K562 (cell line): ENCODE measurements around the gene ODF2. TPM values are rescaled to one million over a fixed set of nuclear protein-coding genes. Genes with fewer than 3 reads are reported as not detected.

Experiments
- CBFA2T3 ChIP-seq: fragments of 450-650 bp; IDR thresholded peaks from 2 replicates; pipeline ENCODE4 v1.6.1; 2017
- CC2D1A ChIP-seq: fragments of 450-650 bp; IDR thresholded peaks from 2 replicates; pipeline ENCODE4 v1.6.1; 2017; ENCODE audit warnings: mild to moderate bottlenecking
- FUS ChIP-seq: fragments of 200-400 bp; formaldehyde crosslinking; optimal IDR thresholded peaks from 2 replicates; pipeline ENCODE3; 2017; ENCODE audit warnings: low read depth, low read length
- MCM3 ChIP-seq: fragments of 450-650 bp; IDR thresholded peaks from 2 replicates; pipeline ENCODE4 v1.6.1; 2016
- MEF2A ChIP-seq: IDR thresholded peaks from 2 replicates; pipeline ENCODE4 v1.6.1; 2011; ENCODE audit warnings: low read depth, mild to moderate bottlenecking, low read length, moderate library complexity; ENCODE audit not compliant: control insufficient read depth
- PTBP1 ChIP-seq: fragments of 200-400 bp; formaldehyde crosslinking; IDR thresholded peaks from 2 replicates; pipeline ENCODE4 v1.6.1; 2017; ENCODE audit warnings: low read depth, low read length
- RHOXF2B ChIP-seq: fragments of 250-450 bp; sonication (Bioruptor Pico); conservative IDR thresholded peaks from 2 replicates; pipeline ENCODE4 v1.5.1; 2021
- SMAD1 ChIP-seq: fragments of 150-350 bp; IDR thresholded peaks from 2 replicates; pipeline ENCODE4 v1.6.1; 2014; ENCODE audit warnings: low read length, low read depth; ENCODE audit not compliant: partially characterized antibody
- SMAD3 ChIP-seq: fragments of 450-650 bp; formaldehyde crosslinking; conservative IDR thresholded peaks from 2 replicates; pipeline ENCODE4 v1.4.0; 2020; ENCODE audit warnings: mild to moderate bottlenecking
- SMARCE1 ChIP-seq: fragments of 450-650 bp; IDR thresholded peaks from 2 replicates; pipeline ENCODE4 v1.7.1; 2016; ENCODE audit warnings: mild to moderate bottlenecking
- THRAP3 ChIP-seq: fragments of 450-650 bp; IDR thresholded peaks from 2 replicates; pipeline ENCODE4 v1.6.1; 2016; ENCODE audit warnings: mild to moderate bottlenecking, inconsistent platforms, borderline replicate concordance
- ZNF699 ChIP-seq: fragments of 250-450 bp; sonication (Bioruptor Pico); IDR thresholded peaks from 2 replicates; pipeline ENCODE4 v1.8.0; 2021; ENCODE audit warnings: mild to moderate bottlenecking, moderate library complexity; ENCODE audit not compliant: insufficient replicate concordance
- polyA plus RNA-seq, 8 experiments: library from polyadenylated mRNA; depleted of rRNA in 4 of 8; stranded (reverse) in 5 of 8; unstranded in 3 of 8; fragments of >200 nt; fragmentation: Nextera tagmentation in 2 of 8; fragmentation: Illumina TruSeq in 1 of 8; extraction: Ambion mirVana in 2 of 8; extraction: Trizol in 1 of 8; gene quantifications; 2 replicates each; pipeline versions ENCODE4 v1.2.1 to v1.2.3, GENCODE V29; 2011 to 2014; ENCODE audit warnings: inconsistent platforms in 1 of 8, missing spikeins in 1 of 8
- total RNA-seq, 7 experiments: library from RNA; depleted of rRNA in 6 of 7; stranded (reverse); fragments of >200 nt in 6 of 7; fragmentation: Illumina TruSeq in 2 of 7; extraction: Trizol in 2 of 7; gene quantifications; 2 replicates each; pipeline versions ENCODE4 v1.2.1 to v1.2.3, GENCODE V29; 2011 to 2021; ENCODE audit warnings: low replicate concordance in 1 of 7
- TF ChIP-seq, protein P1 (sequence below), 2 experiments: fragments of 450-650 bp; IDR thresholded peaks; 2 replicates each; pipeline ENCODE4 v1.6.1; 2018; ENCODE audit warnings: mild to moderate bottlenecking in 2 of 2, low read depth in 1 of 2; ENCODE audit not compliant: partially characterized antibody in 2 of 2
- TF ChIP-seq, protein P2 (sequence below), 3 experiments: IDR thresholded peaks in 2 of 3; conservative IDR thresholded peaks in 1 of 3; 2 replicates each; pipeline ENCODE4 v1.5.1; 2011 to 2012; ENCODE audit warnings: low read length in 3 of 3, mild to moderate bottlenecking in 3 of 3, control low read depth in 2 of 3, improper control_type of control experiment in 1 of 3, inconsistent platforms in 1 of 3, low read depth in 1 of 3, mixed read lengths in 1 of 3, moderate library complexity in 1 of 3; ENCODE audit not compliant: insufficient read depth in 2 of 3
- TF ChIP-seq, protein P3 (sequence below): fragments of 450-650 bp; formaldehyde crosslinking; IDR thresholded peaks from 2 replicates; pipeline ENCODE4 v1.4.0; 2020; ENCODE audit warnings: mild to moderate bottlenecking
- TF ChIP-seq, protein P4 (sequence below): sonication (generic); formaldehyde crosslinking; IDR thresholded peaks from 2 replicates; pipeline ENCODE4 v1.8.1; 2023; ENCODE audit warnings: mild to moderate bottlenecking, missing genetic modification reagents
- TF ChIP-seq, protein P5 (sequence below): fragments of 450-650 bp; IDR thresholded peaks from 2 replicates; pipeline ENCODE4 v1.6.1; 2017; ENCODE audit warnings: mild to moderate bottlenecking, moderate library complexity

The ODF2 gene
- total and polyA plus RNA-seq, 9 of the 15 experiments (the other 6 are each of a cell fraction or from before 2014, with no cell fraction given): 16.5 to 83.2 (median 69.7) TPM

DNA sequence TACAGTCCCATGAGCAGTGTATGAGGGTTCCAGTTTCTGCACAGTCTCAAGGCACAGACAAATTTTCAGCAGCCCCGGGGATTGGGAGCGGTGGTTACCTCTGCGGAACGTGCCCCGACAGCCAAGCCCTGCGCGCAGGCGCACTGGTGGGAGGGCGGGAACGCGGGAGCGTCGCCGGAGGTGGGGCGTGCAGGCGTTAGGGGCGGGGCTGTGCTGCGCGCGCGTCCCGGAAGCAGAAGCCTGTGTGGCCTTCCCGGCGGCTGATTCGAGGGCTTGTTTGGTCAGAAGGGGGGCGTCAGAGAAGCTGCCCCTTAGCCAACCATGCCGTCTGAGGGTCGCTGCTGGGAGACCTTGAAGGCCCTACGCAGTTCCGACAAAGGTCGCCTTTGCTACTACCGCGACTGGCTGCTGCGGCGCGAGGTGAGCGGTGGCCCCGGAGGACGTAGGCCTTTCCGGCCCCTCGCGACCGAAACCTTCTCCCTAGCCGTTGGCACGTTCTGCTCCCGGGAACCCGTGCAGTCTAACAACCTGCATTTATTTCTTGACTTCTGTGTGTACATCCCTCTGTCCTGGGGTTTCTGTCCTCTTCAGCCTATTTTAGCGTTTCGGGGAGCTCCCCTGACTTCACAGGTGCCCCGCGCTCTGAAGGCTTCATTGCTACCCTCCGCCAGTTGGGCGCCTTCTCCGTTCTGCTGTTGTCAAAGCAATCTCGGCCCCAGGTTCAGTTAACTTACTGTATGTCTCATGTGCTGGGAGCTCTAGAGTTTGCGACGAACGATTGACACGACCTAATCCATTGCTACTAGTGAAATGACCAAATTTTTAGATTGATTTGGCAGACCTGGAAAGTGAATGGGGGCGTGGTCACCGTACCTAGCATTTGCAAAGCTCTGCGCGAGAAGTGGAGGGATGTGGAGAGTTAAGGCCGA lies 48.9 kb downstream of the ODF2 start, which contains the start of gene GLE1 (continued):
- TF ChIP-seq CC2D1A (no peak; the same call in 1 of the 2 replicates), SMARCE1 (peak; percentile 26; the same call in 1 of the 2 replicates), THRAP3 (no peak), SMAD1 (peak; percentile 11), PTBP1 (no peak), SMAD3 (CRISPR knock-in tag) (peak; percentile 57; the same call in 1 of the 2 replicates), RHOXF2B (no peak), MEF2A (no peak), FUS (no peak), CBFA2T3 (no peak), MCM3 (no peak), ZNF699 (CRISPR knock-in tag) (no peak)
- TF ChIP-seq, protein P1, sequence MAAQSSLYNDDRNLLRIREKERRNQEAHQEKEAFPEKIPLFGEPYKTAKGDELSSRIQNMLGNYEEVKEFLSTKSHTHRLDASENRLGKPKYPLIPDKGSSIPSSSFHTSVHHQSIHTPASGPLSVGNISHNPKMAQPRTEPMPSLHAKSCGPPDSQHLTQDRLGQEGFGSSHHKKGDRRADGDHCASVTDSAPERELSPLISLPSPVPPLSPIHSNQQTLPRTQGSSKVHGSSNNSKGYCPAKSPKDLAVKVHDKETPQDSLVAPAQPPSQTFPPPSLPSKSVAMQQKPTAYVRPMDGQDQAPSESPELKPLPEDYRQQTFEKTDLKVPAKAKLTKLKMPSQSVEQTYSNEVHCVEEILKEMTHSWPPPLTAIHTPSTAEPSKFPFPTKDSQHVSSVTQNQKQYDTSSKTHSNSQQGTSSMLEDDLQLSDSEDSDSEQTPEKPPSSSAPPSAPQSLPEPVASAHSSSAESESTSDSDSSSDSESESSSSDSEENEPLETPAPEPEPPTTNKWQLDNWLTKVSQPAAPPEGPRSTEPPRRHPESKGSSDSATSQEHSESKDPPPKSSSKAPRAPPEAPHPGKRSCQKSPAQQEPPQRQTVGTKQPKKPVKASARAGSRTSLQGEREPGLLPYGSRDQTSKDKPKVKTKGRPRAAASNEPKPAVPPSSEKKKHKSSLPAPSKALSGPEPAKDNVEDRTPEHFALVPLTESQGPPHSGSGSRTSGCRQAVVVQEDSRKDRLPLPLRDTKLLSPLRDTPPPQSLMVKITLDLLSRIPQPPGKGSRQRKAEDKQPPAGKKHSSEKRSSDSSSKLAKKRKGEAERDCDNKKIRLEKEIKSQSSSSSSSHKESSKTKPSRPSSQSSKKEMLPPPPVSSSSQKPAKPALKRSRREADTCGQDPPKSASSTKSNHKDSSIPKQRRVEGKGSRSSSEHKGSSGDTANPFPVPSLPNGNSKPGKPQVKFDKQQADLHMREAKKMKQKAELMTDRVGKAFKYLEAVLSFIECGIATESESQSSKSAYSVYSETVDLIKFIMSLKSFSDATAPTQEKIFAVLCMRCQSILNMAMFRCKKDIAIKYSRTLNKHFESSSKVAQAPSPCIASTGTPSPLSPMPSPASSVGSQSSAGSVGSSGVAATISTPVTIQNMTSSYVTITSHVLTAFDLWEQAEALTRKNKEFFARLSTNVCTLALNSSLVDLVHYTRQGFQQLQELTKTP (IDR thresholded peaks at IDR 0.05; ENCODE audit: low read depth in 1 of 2, partially characterized antibody in 2 of 2): peak in 1 of 2 experiments; percentile 67
- TF ChIP-seq, protein P2, sequence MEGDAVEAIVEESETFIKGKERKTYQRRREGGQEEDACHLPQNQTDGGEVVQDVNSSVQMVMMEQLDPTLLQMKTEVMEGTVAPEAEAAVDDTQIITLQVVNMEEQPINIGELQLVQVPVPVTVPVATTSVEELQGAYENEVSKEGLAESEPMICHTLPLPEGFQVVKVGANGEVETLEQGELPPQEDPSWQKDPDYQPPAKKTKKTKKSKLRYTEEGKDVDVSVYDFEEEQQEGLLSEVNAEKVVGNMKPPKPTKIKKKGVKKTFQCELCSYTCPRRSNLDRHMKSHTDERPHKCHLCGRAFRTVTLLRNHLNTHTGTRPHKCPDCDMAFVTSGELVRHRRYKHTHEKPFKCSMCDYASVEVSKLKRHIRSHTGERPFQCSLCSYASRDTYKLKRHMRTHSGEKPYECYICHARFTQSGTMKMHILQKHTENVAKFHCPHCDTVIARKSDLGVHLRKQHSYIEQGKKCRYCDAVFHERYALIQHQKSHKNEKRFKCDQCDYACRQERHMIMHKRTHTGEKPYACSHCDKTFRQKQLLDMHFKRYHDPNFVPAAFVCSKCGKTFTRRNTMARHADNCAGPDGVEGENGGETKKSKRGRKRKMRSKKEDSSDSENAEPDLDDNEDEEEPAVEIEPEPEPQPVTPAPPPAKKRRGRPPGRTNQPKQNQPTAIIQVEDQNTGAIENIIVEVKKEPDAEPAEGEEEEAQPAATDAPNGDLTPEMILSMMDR (IDR thresholded peaks at IDR 0.05 in 2 of 3, conservative IDR thresholded peaks at IDR 0.05 in 1 of 3; ENCODE audit: insufficient read depth in 2 of 3, low read depth in 1 of 3, low read length in 3 of 3): peak in 1 of 3 experiments; percentile 24; a peak in 1 of 6 replicates
- TF ChIP-seq, protein P3, sequence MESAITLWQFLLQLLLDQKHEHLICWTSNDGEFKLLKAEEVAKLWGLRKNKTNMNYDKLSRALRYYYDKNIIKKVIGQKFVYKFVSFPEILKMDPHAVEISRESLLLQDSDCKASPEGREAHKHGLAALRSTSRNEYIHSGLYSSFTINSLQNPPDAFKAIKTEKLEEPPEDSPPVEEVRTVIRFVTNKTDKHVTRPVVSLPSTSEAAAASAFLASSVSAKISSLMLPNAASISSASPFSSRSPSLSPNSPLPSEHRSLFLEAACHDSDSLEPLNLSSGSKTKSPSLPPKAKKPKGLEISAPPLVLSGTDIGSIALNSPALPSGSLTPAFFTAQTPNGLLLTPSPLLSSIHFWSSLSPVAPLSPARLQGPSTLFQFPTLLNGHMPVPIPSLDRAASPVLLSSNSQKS (CRISPR knock-in tag): no peak
- TF ChIP-seq, protein P4, sequence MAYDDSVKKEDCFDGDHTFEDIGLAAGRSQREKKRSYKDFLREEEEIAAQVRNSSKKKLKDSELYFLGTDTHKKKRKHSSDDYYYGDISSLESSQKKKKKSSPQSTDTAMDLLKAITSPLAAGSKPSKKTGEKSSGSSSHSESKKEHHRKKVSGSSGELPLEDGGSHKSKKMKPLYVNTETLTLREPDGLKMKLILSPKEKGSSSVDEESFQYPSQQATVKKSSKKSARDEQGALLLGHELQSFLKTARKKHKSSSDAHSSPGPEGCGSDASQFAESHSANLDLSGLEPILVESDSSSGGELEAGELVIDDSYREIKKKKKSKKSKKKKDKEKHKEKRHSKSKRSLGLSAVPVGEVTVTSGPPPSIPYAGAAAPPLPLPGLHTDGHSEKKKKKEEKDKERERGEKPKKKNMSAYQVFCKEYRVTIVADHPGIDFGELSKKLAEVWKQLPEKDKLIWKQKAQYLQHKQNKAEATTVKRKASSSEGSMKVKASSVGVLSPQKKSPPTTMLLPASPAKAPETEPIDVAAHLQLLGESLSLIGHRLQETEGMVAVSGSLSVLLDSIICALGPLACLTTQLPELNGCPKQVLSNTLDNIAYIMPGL (CRISPR knock-in tag): no peak
- TF ChIP-seq, protein P5, sequence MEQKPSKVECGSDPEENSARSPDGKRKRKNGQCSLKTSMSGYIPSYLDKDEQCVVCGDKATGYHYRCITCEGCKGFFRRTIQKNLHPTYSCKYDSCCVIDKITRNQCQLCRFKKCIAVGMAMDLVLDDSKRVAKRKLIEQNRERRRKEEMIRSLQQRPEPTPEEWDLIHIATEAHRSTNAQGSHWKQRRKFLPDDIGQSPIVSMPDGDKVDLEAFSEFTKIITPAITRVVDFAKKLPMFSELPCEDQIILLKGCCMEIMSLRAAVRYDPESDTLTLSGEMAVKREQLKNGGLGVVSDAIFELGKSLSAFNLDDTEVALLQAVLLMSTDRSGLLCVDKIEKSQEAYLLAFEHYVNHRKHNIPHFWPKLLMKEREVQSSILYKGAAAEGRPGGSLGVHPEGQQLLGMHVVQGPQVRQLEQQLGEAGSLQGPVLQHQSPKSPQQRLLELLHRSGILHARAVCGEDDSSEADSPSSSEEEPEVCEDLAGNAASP: no peak
